NCI-H226 (cell line): ENCODE results near the gene SESTD1.
"Not testable (repeated sequence)": the region's sequence is repeated elsewhere in the genome, so short reads cannot be mapped to it uniquely, and the experiment has no call there.

Experiments used
- DNase-seq: peaks from one replicate; pipeline ENCODE4 v3.0.0-alpha.2; 2015

Gene SESTD1

GRCh38 chr2:179266271-179266670, 1.6 kb upstream of the SESTD1 start:
- peak; percentile 65 for DNase-seq

GRCh38 chr2:179265082-179265510, 464 bp upstream of the SESTD1 start:
- DNase-seq = peak; percentile 64

GRCh38 chr2:179263446-179264367, 925 bp downstream of the SESTD1 start:
- DNase-seq = peak; percentile 56

GRCh38 chr2:179263015-179263414, 1.6 kb downstream of the SESTD1 start:
- no peak for DNase-seq

GRCh38 chr2:179262077-179262660, 2.5 kb downstream of the SESTD1 start:
- no peak for DNase-seq

GRCh38 chr2:179261151-179261825, 3.3 kb downstream of the SESTD1 start:
- DNase-seq = no peak

GRCh38 chr2:179260224-179260623, 4.4 kb downstream of the SESTD1 start:
- DNase-seq = no peak

- DNase-seq = no peak
Observed at GRCh38 chr2:179255129-179255528, 9.5 kb downstream of the SESTD1 start.

- DNase-seq = no peak
Observed at GRCh38 chr2:179253226-179253625, 11.4 kb downstream of the SESTD1 start.

- no peak for DNase-seq
Observed at GRCh38 chr2:179252423-179252822, 12.2 kb downstream of the SESTD1 start.

GRCh38 chr2:179251870-179252269, 12.8 kb downstream of the SESTD1 start:
- no peak for DNase-seq

- no peak for DNase-seq
Observed at GRCh38 chr2:179250848-179251504, 13.7 kb downstream of the SESTD1 start.

- no peak for DNase-seq
Observed at GRCh38 chr2:179250095-179250494, 14.5 kb downstream of the SESTD1 start.

- no peak for DNase-seq
Observed at GRCh38 chr2:179248024-179248348, 16.6 kb downstream of the SESTD1 start.

GRCh38 chr2:179247318-179248023, 17.2 kb downstream of the SESTD1 start:
- no peak for DNase-seq

GRCh38 chr2:179245843-179246242, 18.8 kb downstream of the SESTD1 start:
- not testable (repeated sequence) for DNase-seq

GRCh38 chr2:179243046-179243445, 21.6 kb downstream of the SESTD1 start:
- no peak for DNase-seq

GRCh38 chr2:179240481-179241451, 23.9 kb downstream of the SESTD1 start:
- no peak for DNase-seq

- no peak for DNase-seq
Observed at GRCh38 chr2:179239838-179240237, 24.8 kb downstream of the SESTD1 start.

- peak; percentile 42 for DNase-seq
Observed at GRCh38 chr2:179239195-179239594, 25.4 kb downstream of the SESTD1 start.

GRCh38 chr2:179238027-179238426, 26.6 kb downstream of the SESTD1 start:
- DNase-seq = no peak
